Endothelial cell of umbilical vein (primary cell): ENCODE results near the gene SMIM36. TPM values are rescaled to one million over a fixed set of nuclear protein-coding genes. Genes with fewer than 3 reads are reported as not detected.

Experiments
- BruUV-seq: library from RNA; stranded (reverse); fragments of 400-500 nt; replicated peaks from 2 replicates; lab custom pipeline; 2021; lab: Mats Ljungman, UMichigan
- CTCF ChIA-PET: fragments of 300-600, 350-600 bp; sonication (Branson Sonifier 250); formaldehyde crosslinking; loops from one replicate; lab custom pipeline; 2021; ENCODE audit warnings: antibody characterized with exemption, inconsistent platforms; lab: Charles Lee
- POLR2A ChIA-PET: fragments of 300-600, 350-600 bp; sonication (Branson Sonifier 250); formaldehyde crosslinking; loops from one replicate; lab custom pipeline; 2021; ENCODE audit warnings: antibody characterized with exemption, inconsistent platforms; lab: Charles Lee
- DNase-seq: peaks from one replicate; pipeline ENCODE4 v3.0.0-alpha.2; 2011; ENCODE audit warnings: low read depth, low spot score
- FAIRE-seq: peaks from 2 replicates; lab custom pipeline; 2011; peaks lifted over from hg19 to GRCh38; lab: Jason Lieb, UNC
- H2AFZ ChIP-seq: 2 replicates; pipeline ENCODE4 v1.6.0; 2012; ENCODE audit warnings: low read depth, low read length, control low read depth, inconsistent platforms
- H3K27ac ChIP-seq: 2 replicates; pipeline ENCODE4 v1.5.1; 2011; ENCODE audit warnings: low read depth, mild to moderate bottlenecking, control low read depth, low read length, moderate library complexity; ENCODE audit not compliant: insufficient read depth
- H3K27me3 ChIP-seq, 2 experiments: 2 replicates each; pipeline versions ENCODE4 v1.6.0 to v1.6.1; 2011; ENCODE audit warnings: low read length in 2 of 2, mixed read lengths in 1 of 2; ENCODE audit not compliant: control insufficient read depth in 2 of 2, insufficient read depth in 2 of 2
- H3K36me3 ChIP-seq, 2 experiments: 2 replicates in 1 of 2; 3 replicates in 1 of 2; pipeline ENCODE4 v1.5.1; 2011; ENCODE audit warnings: low read length in 2 of 2, mild to moderate bottlenecking in 1 of 2, moderate library complexity in 1 of 2; ENCODE audit not compliant: control insufficient read depth in 2 of 2, insufficient read depth in 2 of 2; ENCODE audit errors: extremely low read depth in 1 of 2
- H3K4me1 ChIP-seq: 3 replicates; pipeline ENCODE4 v1.5.1; 2011; ENCODE audit warnings: mild to moderate bottlenecking, low read length; ENCODE audit not compliant: control insufficient read depth, insufficient read depth; ENCODE audit errors: extremely low read depth
- H3K4me2 ChIP-seq: 2 replicates; pipeline ENCODE4 v1.6.1; 2011; ENCODE audit warnings: low read length, control low read depth, mixed read lengths; ENCODE audit not compliant: insufficient read depth
- H3K4me3 ChIP-seq, 3 experiments: fragments of 200-600 bp in 1 of 3; sonication (generic), shearing (Covaris generic) in 1 of 3; replicated peaks in 1 of 3; 2 replicates each; pipeline ENCODE4 v1.5.1; 2011 to 2016; ENCODE audit warnings: control low read depth in 3 of 3, low read length in 3 of 3, mild to moderate bottlenecking in 2 of 3, inconsistent platforms in 1 of 3, low read depth in 1 of 3, moderate library complexity in 1 of 3; ENCODE audit not compliant: insufficient read depth in 1 of 3
- H3K79me2 ChIP-seq: 2 replicates; pipeline ENCODE4 v1.6.0; 2012; ENCODE audit warnings: low read length, inconsistent platforms; ENCODE audit not compliant: control insufficient read depth, insufficient read depth
- H3K9ac ChIP-seq: replicated peaks from 2 replicates; pipeline ENCODE3; 2011; ENCODE audit warnings: low read length, control low read depth; ENCODE audit not compliant: insufficient read depth; ENCODE audit errors: extremely low read depth
- H3K9me1 ChIP-seq: replicated peaks from 3 replicates; pipeline ENCODE4 v1.6.0; 2011; ENCODE audit warnings: mild to moderate bottlenecking, low read length; ENCODE audit not compliant: control insufficient read depth, insufficient read depth; ENCODE audit errors: extremely low read depth
- H3K9me3 ChIP-seq: replicated peaks from 2 replicates; pipeline ENCODE4 v1.5.1; 2012; ENCODE audit warnings: low read length, inconsistent platforms; ENCODE audit not compliant: control insufficient read depth, insufficient read depth
- H4K20me1 ChIP-seq: replicated peaks from 2 replicates; pipeline ENCODE3; 2011; ENCODE audit warnings: mild to moderate bottlenecking, low read length; ENCODE audit not compliant: control insufficient read depth, insufficient read depth; ENCODE audit errors: extremely low read depth
- EZH2 ChIP-seq: IDR thresholded peaks from 2 replicates; pipeline ENCODE4 v1.6.1; 2012; ENCODE audit warnings: borderline replicate concordance, low read depth, mild to moderate bottlenecking, moderate library complexity, low read length, inconsistent platforms; ENCODE audit not compliant: severe bottlenecking
- GATA2 ChIP-seq: IDR thresholded peaks from 2 replicates; pipeline ENCODE4 v1.7.0; 2011; ENCODE audit warnings: low read depth, mild to moderate bottlenecking, moderate library complexity, mixed read lengths, low read length; ENCODE audit not compliant: insufficient read length, insufficient read depth
- JUN ChIP-seq: IDR thresholded peaks from 2 replicates; pipeline ENCODE4 v1.6.1; 2011; ENCODE audit warnings: borderline replicate concordance, low read depth; ENCODE audit not compliant: insufficient read length, insufficient read depth
- POLR2AphosphoS5 ChIP-seq: IDR thresholded peaks from 2 replicates; pipeline ENCODE4 v1.6.1; 2012; ENCODE audit warnings: low read depth, mild to moderate bottlenecking, control low read depth, low read length, moderate library complexity; ENCODE audit not compliant: insufficient read depth
- dilution Hi-C: fragments of 300-500 bp; cut with MboI; formaldehyde crosslinking; loops from one replicate; pipeline ENCODE4 v1.15.0; 2019; ENCODE audit warnings: low sequenced_read_pairs; ENCODE audit not compliant: extremely low pct_ligation_motif_present
- intact Hi-C: fragments of 100-400 bp; cut with micrococcal nuclease; formaldehyde crosslinking; loops from one replicate; pipeline ENCODE4 v1.10.0; 2022
- polyA plus RNA-seq, 4 experiments: library from polyadenylated mRNA; depleted of rRNA in 3 of 4; stranded (reverse) in 3 of 4; unstranded in 1 of 4; fragments of >200 nt; gene quantifications; 2 replicates each; pipeline versions ENCODE4 v1.2.1 to v1.2.3, GENCODE V29; 2011 to 2012; ENCODE audit warnings: missing spikeins in 1 of 4
- total RNA-seq: library from RNA; stranded (reverse); gene quantifications from 2 replicates; pipeline ENCODE4 v1.2.3, GENCODE V29; 2021
- TF ChIP-seq, protein P1 (sequence below), 2 donors: IDR thresholded peaks; 1 replicate in 1 of 2; 2 replicates in 1 of 2; pipeline ENCODE4 v1.5.1; 2011; ENCODE audit warnings: low read length in 2 of 2, mild to moderate bottlenecking in 2 of 2, moderate library complexity in 2 of 2, control low read depth in 1 of 2, inconsistent platforms in 1 of 2, low read depth in 1 of 2; ENCODE audit not compliant: insufficient read depth in 1 of 2; ENCODE audit errors: extremely low read depth in 1 of 2

Gene SMIM36
- total and polyA plus RNA-seq, 2 donors (not counting 3 experiments of a cell fraction or from before 2014, with no cell fraction given): not detected

DNA sequence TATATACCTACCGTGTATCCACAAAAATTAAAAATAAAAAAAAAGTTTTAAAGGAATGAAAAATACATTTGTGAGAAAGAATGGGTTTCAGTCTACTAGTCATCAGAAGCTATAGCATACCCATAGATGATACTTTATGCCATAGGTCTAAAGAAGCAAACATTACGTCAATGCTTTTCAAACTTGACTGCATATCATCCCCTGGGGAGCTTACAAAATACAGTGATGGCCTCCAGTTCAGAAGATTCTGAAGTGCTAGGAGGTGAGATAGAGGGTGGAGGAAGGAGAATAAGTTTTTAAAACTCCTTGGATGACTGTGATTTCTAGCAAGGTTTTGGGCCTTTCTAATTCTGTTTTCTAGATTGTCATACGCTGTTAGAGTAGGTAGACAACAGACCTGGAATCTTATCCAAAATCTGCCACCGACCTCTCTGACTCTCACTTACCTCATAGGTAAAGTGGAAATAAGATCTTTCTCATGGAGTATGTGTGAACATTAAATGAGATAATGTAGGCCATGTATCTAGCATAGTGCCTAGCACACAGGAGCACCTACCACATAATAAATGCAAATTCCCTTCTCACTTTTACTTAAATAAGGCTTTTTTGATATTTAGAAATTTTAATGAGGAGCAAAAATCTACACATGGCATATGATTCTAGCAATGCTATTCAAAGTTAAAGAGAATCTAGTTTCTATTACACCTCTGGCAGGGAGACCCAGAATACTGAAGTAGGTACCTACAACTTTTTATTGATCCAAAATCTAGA, 102.0 kb downstream of the SMIM36 start:
- H4K20me1 ChIP-seq: no peaks in the 10 kb centered on the region
- H3K9me1 ChIP-seq: no peaks in the 10 kb centered on the region
- POLR2A ChIA-PET: no interaction called here
- H3K4me2 ChIP-seq: no peak overlapping the region
- BruUV-seq: no TSS peak
- intact Hi-C loops: no loop called here
- H2AFZ ChIP-seq: no peak overlapping the region
- no peak for TF ChIP-seq JUN
- TF ChIP-seq, protein P1, sequence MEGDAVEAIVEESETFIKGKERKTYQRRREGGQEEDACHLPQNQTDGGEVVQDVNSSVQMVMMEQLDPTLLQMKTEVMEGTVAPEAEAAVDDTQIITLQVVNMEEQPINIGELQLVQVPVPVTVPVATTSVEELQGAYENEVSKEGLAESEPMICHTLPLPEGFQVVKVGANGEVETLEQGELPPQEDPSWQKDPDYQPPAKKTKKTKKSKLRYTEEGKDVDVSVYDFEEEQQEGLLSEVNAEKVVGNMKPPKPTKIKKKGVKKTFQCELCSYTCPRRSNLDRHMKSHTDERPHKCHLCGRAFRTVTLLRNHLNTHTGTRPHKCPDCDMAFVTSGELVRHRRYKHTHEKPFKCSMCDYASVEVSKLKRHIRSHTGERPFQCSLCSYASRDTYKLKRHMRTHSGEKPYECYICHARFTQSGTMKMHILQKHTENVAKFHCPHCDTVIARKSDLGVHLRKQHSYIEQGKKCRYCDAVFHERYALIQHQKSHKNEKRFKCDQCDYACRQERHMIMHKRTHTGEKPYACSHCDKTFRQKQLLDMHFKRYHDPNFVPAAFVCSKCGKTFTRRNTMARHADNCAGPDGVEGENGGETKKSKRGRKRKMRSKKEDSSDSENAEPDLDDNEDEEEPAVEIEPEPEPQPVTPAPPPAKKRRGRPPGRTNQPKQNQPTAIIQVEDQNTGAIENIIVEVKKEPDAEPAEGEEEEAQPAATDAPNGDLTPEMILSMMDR (IDR thresholded peaks at IDR 0.05; ENCODE audit: extremely low read depth in 1 of 2, insufficient read depth in 1 of 2, low read depth in 1 of 2, low read length in 2 of 2): no peak
- TF ChIP-seq POLR2AphosphoS5: no peak
- no peak for TF ChIP-seq EZH2
- no peak for TF ChIP-seq GATA2
- CTCF ChIA-PET: interaction anchor here (0.8 kb wide), 1 partner anchor 103 kb away, joined by 3 read pairs; no protein-coding TSS in a partner anchor
- no peaks in the 10 kb centered on the region for H3K27me3 ChIP-seq
- no peak overlapping the region for H3K27ac ChIP-seq
- H3K36me3 ChIP-seq: peaks cover 0 to 2% of the 10 kb centered on the region in 2 experiments
- DNase-seq: no peak
- dilution Hi-C loops: no loop called here
- no peaks in the 10 kb centered on the region for H3K9me3 ChIP-seq
- H3K4me1 ChIP-seq: no peaks in the 10 kb centered on the region
- H3K9ac ChIP-seq: no peak overlapping the region
- no peak overlapping the region for H3K4me3 ChIP-seq
- no peak for FAIRE-seq
- H3K79me2 ChIP-seq: no peaks in the 10 kb centered on the region
